D341Med (cell line): ENCODE data around the gene LDB2.

ENCODE experiments used
- DNase-seq: peaks from one replicate; pipeline ENCODE4 v3.0.0; 2012; ENCODE audit warnings: low spot score

LDB2 gene

DNA sequence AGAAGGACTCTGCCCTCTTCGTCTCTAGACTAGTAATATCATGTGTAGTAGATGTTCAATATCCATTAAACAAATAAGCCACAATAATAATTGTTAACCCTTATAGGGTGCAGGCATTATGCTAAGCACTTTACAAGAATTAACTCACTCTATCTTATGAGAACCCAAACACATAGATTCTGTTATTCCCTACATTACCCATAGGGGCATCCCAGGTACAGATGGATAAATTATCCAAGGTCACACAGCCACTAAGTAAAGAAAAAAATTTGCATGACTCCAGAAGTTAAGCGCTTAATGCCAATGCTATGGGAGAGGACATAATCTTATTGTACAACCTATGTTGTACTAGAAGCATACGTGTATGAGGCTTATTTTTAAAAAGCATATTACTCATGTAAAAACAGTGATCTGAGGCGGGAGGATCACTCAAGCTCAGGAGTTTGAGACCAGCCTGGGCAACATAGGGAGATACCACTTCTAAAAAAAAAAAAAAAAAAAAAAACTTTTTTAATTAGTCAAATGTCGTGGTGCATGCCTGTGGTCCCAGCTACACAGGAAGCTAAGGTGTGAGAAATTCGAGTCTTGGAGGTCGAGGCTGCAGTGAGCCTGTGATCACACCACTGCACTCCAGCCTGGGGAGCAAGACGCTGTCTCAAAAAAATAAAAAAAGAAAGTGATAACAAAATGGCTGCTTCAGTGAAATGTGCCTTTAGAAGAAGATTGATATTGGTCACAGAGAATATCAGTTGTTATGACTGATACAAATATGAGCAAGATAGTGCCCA lies 13.6 kb downstream of the LDB2 start:
- no peak for DNase-seq

DNA sequence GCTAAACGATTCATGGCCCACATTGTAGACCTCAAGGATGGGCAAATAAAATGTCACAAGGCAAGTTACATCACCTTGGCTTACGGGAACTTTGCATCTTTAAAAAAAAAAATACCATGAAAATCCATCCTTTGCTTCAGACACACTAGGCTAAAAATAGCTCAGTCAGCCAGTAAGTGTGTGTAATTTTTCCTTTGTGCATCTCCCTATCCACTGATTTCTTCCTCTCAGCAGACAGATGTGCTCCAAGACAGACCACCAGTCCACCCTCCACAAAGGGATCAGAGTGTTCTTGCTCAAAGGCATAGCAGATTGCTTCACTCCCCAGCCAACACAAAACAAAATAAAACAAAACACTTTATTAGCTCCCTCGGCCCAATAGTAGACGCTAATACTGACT lies 14.6 kb downstream of the LDB2 start:
- no peak for DNase-seq

DNA sequence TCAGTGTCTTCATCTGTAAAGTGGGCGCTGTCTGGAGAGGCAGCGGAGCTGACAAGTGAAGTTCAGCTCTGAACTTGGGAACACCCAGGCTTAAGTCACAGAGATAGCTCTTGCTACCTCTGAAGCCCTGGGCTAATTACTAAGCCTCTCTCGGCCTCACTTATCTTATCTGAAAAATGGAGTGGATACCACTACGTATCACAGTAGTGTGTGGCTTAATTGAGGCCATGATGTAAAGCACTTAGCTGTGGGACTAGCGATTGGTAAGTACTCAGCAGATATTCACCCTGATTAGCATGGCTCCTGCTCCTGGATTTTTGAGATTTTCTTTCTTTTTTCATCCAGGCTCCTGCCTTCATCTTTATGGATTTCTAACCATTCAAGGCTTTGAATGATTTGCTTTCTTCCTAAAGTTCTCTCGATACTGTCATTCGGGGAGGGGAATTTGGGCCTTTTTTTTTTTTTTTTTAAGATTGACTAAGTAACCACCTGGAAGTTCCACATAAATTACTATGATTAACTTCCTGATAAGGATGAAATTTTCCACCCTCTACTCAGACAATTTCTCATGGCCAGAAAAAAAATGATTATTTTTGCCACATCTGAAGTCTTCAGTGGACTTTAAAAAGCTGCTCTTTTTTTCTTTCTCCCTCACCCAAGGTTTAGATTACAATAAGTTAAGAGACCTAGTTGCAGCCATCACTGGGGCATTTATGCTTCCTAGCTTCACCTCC lies 17.1 kb downstream of the LDB2 start:
- no peak for DNase-seq

- DNase-seq: no peak
Measured at GRCh38 chr4:16875487-16875886, 23.0 kb downstream of the LDB2 start.

DNA sequence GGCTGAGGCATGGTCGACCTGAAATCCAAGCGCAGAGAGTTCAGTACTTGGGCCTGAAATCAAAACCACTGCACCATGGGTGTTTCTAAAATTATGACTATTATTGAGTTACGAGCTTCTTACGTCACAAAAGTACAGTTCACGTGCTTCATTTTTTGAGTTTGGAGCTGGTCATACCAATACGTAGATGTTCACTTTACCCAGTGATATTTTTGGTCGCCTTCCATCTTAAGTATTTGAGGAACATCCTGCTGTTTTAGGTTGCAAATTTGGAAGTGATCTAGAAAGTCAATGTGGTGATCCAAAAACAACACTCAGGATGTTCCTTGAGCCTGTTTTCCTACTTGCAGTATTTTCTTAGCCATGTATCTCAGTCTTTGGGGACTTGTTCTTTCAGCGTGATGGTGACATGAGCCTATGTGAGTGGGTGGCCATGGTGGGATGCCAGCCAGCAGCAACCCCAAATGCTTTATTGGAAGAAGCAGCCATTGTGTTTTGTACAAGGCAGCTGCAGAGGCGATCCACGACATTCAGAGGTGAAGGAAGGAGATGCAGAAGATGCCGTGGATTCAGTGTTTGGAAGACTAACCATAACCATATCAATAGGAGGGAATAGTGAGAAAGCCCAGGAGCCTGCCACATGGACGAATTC lies 28.7 kb downstream of the LDB2 start:
- no peak for DNase-seq

DNA sequence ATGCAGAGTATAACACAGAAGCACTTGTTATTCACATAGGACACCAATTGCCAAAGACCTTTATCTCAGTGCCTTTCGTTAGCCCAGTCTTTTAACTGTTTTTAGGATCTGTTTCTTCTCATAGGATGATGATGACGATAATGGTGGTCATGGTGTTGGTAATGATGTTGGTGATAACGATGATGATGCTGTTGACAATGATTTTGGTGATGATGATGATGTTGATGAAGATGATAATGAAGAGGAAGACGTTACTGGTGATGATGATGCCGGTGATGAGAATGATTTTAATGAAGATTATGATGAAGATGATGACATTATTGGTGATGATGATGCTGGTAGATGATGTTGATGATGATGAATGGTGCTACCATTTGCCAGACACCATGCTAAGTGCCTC lies 29.8 kb downstream of the LDB2 start:
- no peak for DNase-seq

DNA sequence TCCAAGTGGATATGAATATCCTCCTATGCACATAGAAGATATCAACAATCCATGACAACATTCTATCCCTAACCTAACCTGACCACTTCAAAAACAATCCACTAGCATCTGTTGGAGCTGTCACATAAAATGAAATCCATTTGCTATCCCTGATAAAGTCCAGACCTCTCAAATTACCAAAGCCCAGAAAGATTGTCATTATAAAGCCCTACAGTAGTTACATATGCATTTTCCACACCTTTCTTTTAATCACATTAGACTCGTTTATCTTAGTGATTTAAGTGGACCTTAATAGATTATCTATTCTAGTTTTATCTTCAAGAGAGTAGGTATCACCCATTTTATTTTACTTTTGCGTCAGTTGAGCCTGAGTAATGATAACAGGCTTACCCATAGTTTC lies 30.6 kb downstream of the LDB2 start:
- no peak for DNase-seq

GRCh38 chr4:16866974-16867373 lies 31.5 kb downstream of the LDB2 start:
- no peak for DNase-seq

GRCh38 chr4:16865897-16866283 lies 32.6 kb downstream of the LDB2 start:
- no peak for DNase-seq

- no peak for DNase-seq
Measured at GRCh38 chr4:16865209-16865896, 33.1 kb downstream of the LDB2 start.

DNA sequence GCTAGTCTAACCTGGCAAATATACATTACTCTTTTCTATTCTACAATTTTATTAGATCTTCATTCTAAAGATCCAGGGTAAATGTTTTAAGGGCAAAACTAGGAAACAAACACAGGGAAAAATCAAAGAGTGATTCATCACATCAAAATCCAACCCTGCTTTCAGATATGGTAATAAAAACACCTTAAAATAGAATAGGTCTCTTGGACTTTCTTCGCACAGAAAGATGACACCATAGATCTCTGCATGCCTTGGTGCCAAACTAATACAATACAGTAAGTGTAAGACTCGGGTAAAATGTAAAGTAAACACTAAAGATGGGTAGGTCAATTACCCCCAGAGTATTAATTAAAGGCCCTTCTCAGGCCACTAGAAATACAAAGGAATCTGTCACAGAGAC lies 34.2 kb downstream of the LDB2 start:
- no peak for DNase-seq

DNA sequence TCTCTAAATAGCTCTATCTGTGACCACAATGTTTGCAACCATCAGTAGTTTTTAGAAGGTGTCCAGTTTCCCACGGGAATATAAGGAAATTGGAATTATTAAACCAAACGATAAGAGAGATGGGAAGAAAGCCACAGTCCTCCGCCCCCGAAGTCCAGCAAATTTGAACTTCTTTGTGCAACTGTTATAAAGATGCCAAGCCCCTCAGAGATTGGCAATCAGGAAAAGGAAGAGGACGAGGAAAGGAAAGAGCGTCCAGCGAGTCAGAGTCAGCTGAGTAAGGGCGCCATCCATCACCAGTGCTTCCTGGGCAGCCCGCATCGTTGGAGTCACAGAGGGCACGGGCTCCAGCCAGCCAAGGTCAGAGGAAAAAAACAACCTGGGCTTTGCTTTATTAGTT lies 35.7 kb downstream of the LDB2 start:
- DNase-seq: no peak

DNA sequence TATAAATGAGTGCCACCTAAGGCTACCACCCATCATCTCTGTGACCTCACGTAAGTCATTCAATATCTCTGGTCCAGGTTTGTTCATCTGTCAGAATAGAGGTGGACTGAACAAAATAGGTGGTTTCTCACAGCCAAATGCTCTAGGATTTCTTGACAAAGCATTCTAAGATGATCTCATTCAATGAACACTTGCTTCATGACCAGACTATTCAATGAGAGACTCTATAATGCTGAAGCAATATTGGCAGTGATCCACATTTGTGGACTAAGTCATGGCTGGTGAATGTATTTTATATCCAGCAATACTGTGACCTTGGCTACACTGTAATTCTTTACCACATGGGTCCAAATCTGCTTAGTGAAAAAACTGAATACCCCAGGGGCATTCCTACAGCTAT lies 37.9 kb downstream of the LDB2 start:
- no peak for DNase-seq

- DNase-seq: no peak
Measured at GRCh38 chr4:16859031-16859430, 39.4 kb downstream of the LDB2 start.

DNA sequence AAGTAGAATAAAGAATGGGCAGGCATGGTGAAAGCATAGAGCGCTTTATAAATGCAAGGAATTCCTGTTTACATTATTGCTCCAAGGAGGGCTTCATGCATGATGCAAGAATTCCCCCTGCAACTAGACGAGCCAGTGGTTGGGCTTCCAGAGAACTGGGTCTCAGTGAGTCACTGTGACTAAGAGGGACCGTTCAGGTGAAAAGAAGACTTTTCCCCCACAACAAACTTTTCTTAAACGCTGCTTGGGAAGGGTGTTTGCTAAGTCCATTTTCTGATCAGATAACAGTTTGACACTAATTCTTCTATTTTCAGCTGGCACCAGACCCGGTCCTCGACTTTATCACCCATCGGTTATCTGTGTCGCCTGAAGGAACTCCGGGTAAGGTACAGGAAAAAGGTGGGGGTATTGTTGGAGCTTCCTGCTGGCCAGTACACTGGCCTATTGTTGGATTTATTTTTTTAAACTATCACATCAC lies 40.1 kb downstream of the LDB2 start:
- no peak for DNase-seq

DNA sequence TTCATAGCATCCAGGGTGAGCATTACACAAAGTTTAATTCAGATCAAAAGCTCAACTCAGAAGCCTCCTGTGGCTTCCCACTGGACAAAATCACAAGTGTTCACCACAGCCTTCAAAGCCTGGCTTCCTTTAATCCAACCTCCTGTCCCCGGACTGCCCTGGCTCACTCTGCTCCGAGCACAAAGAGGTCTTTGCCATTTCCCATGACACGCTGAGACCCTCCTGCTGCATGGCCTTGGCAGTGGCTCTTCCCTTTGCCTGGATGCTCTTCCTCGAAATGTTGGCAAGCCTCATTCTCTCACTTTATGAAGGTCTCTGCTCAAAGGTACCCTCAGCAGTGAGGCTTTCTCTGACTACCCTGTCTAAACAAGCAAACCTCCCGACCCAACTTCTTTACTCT lies 41.0 kb downstream of the LDB2 start:
- DNase-seq: no peak

GRCh38 chr4:16853640-16854039 lies 44.8 kb downstream of the LDB2 start:
- no peak for DNase-seq

- DNase-seq: no peak
Measured at GRCh38 chr4:16852644-16853043, 45.8 kb downstream of the LDB2 start.

- DNase-seq: no peak
Measured at GRCh38 chr4:16852228-16852627, 46.2 kb downstream of the LDB2 start.

GRCh38 chr4:16846540-16847117 lies 51.8 kb downstream of the LDB2 start:
- DNase-seq: no peak

DNA sequence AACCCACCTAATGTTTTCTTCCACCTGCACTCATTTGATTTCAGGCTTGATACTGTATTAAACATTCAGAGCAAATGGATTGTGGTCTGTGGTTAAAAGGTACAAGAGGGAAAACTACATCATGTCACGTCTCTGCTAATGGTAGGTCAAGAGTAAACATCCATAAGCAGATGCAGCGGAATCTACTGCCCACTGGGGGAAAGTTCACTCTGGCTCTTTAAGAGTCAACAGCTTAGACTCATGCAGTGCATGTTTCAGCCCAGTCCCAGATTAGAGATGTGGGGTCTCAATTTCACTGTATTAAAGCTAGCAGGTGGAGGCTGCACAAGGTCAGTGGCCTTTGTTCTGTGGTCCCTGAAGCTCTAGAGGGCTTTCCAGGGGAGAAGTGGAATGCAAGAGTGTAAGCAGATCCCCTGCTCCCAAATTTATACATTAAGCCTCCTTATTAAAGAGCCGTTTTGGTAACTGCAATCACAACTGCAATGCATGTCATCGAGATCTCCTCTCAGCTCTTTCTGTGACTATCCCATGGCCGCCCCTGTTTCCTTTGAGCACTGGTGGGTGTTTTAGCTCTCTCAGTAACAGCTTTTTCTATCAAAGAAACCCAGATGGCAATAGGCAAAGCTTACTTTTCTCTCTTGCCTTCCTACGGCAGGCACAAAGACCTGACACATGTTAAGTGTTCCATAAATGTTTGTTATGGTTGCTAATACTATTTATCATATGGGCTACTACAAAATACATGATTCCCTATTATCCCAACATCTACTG lies 53.4 kb downstream of the LDB2 start:
- DNase-seq: no peak
